DMS 273 treated with DMSO at 0.1 percent for 48 hours (cell line): ENCODE measurements around the gene GSN.

Source experiments
- DNase-seq: peaks from one replicate; lab custom pipeline; 2025; lab: John Stamatoyannopoulos, UW

Gene GSN

DNA sequence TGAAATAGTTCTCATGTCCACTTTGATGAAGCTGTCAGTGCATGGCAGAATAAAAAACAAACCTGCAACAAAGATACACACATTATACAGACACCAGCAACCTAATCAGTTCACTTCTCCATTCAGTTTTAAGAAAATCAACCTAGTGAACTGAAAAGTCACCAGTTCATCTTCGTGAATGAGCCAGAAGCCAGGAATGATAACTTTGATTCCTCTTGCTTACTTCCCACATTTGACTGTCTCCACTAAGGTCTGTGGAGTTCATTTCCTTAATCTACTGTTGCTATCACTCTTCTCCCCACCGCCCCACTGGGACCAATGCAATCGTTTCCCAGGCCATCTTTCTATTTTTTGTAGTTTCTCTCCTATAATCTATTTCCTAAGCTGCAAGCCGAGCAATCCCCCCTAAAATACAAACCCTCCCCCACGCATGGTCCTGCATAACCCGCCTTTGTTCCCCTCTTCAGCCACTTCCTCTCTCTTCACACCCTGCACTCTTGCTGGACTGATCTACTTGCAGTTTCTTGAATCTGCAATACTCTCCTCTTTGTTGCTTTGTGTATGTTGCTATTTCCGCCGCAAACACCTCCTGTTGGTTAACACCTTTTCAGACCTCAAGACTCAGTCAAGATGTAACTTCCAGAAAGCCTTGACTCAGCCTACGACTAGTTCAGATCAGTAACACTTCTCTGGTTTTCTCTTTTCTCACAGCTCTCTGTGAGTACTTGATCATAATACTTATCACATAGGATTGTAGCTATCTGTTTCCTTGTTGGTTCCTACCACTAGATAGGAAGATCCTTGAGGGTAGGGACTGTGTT is 85.5 kb downstream of the GSN start:
- no peak for DNase-seq

DNA sequence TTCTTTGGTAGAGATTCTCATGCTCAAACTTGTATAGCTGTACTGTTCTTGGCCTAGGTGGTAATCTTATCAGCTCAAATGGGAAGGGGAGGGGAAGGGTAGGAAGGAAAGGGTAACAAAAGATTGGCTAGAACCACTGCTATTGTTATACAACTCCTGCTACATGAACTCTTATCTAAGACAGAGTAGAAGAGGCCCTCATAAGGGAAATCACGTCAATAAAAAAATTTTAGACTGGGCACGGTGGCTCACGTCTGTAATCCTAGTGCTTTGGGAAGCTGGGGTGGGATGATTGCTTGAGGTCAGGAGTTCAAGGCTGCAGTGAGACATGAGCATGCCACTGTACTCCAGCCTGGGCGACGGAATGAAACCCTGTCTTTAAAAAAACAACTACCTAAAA is 86.2 kb downstream of the GSN start:
- no peak for DNase-seq

DNA sequence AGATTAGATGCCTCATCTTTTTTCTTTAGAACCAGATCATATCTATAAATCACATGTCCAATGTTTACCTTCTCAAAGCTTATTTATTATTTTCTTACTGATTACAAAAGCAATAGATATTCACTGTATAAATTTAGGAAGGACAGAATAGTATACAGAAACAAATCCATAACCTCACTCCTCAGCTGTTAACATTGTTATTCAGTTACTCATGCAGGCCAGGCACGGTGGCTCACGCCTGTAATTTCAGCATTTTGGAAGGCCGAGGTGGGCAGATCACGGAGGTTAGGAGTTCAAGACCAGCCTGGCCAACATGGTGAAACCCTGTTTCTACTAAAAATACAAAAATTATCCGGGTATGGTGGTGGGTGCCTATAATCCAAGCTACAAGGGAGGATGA is 86.8 kb downstream of the GSN start:
- no peak for DNase-seq

DNA sequence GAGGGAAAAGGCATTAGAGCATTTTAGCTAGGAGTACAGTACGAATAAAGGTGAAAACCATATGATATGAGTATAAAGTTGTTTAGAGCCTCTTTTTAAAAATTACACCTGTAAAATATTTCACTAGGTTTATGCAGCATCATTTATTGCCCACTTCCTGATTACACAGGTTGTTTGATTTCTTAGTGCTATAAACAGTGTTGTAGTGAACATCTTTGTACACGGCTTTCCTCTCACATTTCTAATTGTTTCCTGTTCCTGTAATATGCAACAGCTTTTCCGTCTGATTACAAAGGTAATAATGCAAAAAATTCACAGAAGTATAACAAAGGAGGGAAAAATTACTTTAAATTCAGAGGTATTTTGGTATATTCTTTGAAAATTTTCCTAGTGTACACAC is 89.0 kb downstream of the GSN start:
- no peak for DNase-seq

DNA sequence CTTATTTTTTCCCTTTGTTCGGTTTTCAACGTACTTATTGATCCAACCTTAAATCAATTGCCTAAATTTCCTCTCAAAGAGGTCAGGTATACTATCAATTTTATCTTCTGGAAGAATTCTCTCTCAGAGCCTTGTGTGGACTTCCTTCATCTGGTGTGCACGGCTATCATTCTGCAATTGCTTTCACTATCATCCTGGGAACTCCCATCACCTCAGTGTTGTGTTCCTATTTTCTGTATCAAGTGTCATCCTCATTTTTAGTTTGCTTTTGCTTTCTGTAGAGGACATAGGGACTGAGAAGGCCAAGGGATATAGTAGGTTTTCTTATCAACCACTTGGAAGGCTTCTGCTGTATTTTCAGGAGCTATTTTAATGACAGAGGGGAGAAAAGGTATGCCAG is 90.8 kb downstream of the GSN start:
- no peak for DNase-seq

DNA sequence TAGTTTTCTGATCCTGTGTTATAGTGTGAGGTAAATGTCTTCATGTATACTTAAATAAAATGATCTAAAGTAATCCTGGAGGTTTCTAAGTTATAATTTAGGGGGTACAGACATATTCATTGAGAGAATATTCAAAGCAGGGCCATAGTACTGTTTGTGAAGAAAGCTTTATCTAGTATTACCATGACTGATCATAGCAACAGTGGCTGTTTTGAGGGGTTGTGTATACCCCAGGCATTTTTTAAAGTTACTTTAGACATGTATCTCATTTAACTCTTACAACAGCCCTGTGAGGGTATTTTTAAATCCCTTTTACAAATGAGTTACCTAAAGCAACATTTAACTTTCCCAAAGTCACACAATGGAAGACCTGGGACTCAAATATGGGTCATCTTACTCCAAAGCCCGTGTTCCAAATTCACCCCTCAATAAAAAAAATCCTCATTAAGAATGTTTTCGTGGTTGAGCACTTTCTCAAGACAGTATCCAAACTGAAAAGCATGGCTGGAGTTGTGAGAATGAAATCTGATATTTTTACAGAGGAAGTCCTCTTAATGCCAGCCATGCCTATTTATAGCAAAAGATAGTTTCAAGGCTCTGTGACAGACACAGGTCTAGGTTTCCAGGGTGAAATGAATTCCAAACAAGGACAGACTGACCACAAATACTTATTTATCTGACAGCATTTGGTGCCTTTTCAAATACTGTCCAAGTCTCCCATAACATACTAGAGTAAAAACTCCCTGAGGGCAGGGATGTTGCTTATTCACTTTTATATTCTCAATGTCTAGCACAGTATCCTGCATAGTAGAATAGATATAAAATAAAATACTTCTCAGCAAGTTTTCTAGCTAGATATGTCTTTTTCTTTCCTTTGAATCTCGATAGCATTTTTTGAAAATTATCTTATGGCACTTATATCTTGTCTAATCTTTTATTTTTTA is 91.7 kb downstream of the GSN start:
- no peak for DNase-seq

DNA sequence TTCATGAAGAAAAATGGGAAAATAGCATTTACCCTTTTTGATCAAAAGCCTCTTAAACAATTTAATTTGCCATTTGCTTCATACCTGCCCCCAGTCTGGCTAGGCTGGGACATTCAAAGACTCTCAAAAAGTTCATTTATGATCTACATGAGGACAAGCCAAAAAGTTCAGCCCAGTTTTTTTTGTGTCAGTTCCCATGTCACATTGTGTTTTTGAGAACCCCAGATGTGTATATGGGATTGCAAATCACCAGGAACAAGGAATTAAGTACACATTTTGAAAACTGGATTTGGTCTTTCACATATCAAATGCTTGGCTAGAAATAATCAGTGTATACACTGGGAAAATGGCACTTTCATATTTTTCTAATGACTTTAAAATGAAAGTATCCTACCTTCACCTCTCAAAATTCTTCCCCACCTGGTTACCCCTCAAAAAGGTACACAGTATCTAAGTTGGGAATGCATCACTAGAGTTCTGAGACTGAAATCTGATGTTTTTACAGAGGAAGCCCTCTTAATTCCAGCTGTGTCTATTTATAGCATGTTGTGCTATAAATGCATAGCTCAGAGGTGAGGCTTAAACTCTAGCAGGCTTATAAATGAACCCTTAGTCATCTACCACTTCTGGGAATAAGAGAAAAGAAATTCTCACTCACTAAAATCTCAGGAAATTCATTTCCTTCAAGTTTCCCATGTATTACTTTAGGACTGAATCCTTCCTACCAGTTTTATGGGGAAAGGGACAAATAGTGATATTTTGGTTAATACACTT is 92.8 kb downstream of the GSN start:
- DNase-seq, result no peak

DNA sequence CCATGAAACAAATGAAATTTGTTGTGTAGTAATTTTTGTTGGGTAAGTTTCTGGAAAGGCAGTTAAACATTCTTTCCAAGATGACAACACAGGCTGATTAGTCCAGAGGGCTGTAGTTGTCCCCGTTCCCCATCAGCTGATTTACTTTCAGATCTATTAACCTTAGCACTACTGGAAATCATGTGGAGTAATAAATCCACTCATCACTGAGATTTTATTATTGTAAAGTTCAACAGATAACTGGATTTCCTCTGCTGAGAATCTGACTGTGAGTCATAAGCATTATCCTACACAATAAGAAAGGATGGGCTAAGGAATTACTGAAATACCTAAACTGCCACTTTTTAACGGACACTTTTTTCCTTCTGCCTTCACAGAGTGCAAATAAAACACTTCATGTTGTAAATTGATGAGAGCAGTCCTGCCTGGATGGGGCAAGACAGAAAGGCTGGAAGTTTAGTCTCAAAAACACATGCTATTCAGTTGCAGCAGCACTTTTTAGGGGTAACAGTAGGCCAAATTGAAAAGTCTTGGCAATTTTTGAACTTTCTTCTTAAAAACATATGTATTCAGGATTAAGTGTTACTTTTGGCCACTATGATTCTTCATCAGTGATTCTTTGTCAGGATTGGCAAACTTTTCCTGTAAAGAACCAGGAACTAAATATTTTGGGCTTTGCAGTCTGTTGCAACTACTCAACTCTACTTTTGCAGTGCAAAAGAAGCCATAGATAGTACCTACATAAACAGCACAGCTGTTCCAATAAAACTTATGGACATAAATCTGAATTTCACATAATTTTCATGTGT is 95.1 kb downstream of the GSN start:
- DNase-seq, result no peak

DNA sequence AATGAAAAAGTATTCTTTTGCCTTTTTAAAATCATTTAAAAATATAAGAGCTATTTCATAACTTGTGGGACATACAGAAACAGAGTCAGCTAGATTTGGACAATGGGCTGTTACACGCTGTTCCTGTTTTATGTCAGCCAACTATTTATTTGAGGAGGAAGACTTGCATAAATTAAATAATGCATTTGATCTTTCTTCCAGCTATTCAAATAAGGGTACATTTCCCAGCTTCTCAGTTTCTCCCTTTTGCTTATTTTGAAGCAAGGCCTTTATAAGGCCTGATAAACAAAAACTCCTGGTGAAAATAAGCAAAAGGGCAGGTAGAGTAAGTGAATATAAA is 95.6 kb downstream of the GSN start:
- no peak for DNase-seq

DNA sequence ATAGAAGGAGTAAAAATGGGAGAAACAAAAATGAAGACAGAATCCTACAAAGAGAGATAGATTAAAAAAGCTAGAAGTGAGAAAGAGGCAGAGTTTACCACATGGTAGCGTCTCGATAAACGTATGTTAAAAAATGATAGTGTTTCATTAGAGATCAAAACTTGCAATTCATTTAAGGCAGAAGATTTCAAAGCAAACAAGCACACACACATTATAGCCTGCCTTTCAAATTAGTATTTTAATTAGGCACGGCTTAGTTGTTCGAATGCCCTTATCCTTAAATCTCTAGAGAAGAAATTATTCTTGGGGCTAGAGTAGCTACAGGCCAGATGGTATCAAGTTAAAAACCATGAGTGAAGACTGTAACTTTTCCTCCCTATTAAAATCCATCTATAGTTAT is 96.1 kb downstream of the GSN start:
- DNase-seq, result peak; percentile 40

DNA sequence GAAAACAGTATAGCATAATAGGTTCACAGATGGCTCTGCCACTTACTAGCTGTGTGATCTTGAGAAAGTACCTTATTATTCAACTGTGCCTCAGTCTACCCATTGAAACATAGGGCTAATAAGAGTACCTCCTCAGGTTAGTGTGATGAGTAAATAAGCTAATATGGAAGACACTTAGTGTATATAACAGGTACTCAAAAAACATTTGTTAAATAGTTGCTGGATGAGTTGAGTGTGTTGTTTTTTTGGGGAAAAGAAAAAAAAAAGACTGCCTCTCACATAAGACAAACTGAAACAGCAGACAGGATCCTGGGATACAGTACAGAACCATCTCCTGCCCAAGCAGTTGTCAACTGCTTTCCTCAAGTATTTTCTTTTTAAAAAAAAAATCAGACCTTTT is 96.9 kb downstream of the GSN start:
- DNase-seq, result no peak

DNA sequence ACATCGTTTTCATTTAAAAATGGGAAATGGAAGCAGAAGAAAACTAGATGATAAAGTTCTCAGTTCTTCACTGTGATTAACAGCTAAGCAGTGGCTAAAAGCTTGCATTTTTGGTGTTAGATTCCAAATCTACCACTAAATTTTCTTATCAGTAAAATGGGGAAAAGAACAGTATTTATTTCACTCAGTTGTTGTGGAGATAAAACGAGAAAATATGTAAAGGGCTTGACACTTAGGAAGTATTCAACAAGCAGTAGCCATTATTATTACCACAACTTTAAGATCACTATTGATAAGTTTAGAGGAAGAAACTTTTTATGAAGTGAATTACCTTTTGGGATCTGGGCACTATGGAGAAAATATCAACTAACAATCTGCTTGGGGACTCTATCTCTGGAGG is 97.6 kb downstream of the GSN start:
- DNase-seq, result no peak

DNA sequence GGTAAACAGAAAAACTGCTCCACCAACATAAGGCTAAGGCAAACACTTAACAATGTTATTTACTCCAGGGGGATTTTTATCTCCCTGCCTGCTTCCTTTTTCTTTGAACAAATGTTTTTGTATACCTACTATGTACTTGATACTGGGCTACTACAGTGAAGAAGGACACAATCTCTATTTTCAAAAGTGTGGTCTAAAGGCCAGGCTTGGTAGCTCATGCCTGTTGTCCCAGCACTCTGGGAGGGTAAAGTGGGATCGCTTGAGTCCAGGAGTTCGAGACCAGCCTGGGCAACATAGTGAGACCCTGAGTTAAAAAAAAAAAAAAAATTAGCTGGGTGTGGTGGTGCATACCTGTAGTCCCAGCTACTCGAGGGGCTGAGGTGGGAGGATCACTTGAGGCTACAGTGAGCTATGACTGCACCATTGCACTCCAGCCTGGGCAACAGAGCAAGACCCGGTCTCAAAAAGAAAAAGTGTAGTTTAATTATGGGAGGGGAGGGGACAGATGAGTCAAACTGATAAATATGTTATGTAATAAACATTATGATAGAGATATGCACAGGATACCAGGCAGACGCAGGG is 98.7 kb downstream of the GSN start:
- no peak for DNase-seq

DNA sequence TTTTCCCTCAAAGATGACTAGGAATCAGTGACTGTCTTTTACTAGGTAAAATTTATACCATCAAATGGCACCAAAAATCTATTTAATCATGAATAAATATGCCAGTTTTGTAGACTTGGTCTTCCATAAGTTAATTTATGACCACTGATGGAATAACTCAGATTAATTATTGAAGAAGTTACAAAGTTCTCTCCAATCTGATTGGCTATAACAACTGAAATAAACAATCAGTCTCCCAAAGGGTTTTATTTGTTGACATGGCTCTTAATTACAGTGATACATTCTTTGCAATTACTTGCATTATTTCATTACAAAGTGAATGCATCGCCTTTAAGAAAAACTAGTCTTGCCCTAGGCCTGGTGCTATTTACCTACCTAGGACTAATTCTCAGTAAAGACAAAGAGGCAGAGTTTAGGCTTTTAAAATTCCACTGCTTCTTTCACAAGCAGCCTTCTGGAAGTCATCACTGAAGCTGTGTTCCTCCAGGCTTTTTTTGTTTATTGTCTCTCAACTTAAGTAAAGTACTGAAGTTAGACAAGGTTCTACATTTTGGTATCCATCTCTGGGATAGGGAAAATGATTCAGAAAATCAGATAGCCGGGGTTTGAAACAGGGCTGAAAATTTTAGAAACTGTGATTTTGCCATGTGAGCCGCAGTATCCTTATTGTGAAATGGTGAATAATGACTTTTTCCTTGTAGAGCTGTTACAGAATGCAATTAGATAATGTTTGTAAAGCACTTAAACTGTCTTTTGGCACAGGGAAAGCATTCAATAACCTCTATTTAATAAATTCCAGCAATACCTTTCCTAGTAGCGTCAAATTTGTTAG is 99.6 kb downstream of the GSN start:
- no peak for DNase-seq

DNA sequence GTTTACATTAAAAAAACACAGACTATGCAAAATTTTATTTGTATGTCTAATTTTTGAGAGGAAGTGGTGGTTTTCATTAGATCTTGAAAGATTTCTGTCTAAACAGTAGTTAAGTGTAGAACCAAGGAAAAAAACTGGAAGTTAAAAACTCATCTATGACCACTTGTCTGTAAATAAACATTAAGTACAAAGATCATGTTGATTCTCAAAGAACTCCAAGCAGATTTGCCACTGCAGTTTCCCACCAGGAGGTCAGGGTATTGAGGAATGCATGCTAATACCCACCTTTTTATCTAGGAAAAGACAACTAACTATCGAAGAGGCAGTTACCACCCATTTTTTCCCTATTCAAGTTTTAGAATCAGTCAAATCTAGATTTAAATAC is 100.2 kb downstream of the GSN start:
- no peak for DNase-seq

DNA sequence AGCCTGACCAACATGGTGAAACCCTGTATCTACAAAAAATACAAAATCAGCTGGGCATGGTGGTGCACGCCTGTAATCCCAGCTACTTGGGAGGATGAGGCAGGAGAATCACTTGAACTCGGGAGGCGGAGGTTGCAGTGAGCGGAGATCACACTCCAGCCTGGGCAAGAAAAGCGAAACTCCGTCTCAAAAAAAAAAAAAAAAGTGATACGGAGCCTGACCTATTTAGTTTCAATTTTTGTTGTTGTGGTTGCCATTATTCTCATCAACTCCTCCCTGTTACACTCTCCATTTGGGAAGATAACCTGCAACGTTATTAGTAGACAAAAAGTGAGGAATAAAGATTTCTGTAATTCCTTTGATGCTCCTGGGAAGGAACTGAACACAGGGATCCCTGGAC is 100.8 kb downstream of the GSN start:
- DNase-seq, result no peak

DNA sequence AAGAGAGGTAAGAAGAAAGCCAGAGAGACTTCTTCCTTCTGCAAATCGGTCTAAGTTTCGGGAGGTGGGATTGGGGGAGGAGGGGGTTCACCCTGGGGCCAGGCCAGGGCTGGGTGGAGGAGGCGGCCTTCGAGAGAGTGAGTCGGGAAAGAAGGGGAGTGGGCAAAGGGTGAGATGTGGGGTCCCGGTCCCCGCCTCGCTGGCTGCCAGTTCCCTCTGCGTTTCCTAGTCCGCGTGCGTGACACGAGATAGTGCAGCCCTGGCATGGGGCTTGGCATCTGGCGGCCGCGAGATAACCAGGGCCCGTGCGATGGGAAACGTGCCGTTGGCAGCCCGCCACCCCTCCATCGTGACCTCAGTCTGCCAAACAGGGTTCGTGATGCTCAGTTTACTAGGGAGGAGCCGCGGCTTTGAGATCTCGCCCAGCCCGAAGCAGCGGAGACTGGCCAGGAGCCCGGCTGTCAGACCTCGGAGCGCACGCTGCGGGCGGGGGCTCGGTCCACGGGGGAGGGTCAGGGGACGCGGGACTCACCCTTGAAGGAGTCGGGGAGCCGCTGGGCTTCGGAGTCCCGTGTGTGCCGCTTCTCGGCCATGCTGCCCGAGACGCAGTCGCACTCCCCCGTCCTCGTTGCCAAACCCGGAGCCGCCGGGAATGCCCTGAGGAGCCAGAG is 101.8 kb downstream of the GSN start, which contains the start of gene STOM:
Gene STOM, minus strand, starts transcription at position 656 of the 671 bp plus-strand sequence. Its CDS starts 63 bp downstream, at position 593.
- DNase-seq, result peak; percentile 61

DNA sequence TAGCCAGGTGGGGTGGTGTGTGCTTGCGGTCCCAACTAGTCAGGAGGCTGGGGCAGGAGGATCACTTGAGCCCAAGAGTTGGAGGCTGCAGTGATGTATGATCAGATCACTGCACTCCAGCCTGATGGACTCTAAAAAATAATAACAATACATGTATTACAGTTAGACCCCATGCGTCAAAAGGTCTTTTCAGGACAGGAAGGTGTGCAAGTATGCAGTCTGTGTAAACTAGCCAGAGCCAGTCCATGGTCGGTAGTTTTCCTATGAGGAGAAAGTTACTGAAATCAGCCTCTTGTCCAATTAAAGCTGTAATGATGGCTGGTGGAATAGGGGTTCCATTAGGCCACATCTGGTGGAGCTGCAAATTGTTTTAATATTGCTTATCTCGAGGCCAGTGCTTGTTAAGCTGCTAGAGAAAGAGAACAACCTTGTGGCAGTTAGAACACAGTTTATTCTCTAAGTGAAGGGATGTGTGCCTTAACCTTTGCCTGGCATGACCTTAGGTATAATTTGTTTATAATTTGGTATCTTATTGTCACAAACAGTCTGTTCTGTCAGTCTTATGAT is 103.6 kb downstream of the GSN start:
- no peak for DNase-seq

DNA sequence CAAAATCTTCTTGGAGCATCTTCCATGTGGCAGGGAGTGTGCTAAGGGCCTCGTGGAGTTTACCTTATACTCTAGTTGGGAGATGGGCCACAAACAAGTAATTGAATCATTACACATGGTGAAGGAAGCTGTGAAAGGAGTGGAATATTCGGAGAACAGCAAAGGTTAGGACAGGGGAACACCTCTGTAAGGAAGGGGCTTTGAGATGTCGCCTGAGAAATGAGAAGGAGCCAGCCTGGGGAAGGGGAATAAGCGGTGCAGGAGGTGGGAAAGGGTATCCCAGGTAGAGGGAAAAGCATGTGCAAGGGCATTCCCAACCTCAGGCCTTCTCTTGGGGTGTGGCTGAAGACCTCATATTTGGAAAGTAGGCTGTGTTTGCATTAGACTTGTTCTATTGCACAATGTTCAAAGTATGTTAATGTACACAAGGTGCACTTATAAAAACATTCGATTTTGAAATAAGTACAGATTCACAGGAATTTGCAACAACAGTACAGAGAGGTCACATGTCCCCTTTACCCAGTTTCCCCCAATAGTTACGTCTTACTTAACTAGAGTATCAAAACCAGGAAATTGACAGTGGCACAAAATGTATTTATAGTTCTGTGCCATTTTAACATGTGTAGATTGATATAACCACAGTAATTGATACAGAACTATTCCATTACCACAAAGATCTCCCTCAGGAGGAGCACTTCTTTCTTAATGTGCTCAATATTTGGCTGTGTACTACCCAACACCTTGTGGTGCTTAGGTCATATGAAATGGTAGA is 104.5 kb downstream of the GSN start:
- no peak for DNase-seq
